SK-N-SH (cell line): ENCODE measurements around the gene NKIRAS1.

Experiments
- CTCF ChIP-seq: fragments of 200-600 bp; sonication (generic); IDR thresholded peaks from 2 replicates; pipeline ENCODE4 v1.6.1; 2017; ENCODE audit warnings: antibody characterized with exemption, mild to moderate bottlenecking, moderate library complexity
- JUND ChIP-seq: IDR thresholded peaks from 2 replicates; pipeline ENCODE4 v1.4.0; 2012
- MAX ChIP-seq: IDR thresholded peaks from 2 replicates; pipeline ENCODE4 v1.4.0; 2012; ENCODE audit warnings: low read depth
- MXI1 ChIP-seq: IDR thresholded peaks from 2 replicates; pipeline ENCODE4 v1.6.1; 2012; ENCODE audit warnings: mild to moderate bottlenecking, low read depth, low read length, improper control_type of control experiment
- PBX3 ChIP-seq: IDR thresholded peaks from 2 replicates; pipeline ENCODE4; 2012
- POLR2AphosphoS5 ChIP-seq: IDR thresholded peaks from 2 replicates; pipeline ENCODE4 v1.6.1; 2012; ENCODE audit warnings: low read depth, low read length
- RFX5 ChIP-seq: IDR thresholded peaks from 2 replicates; pipeline ENCODE4 v1.6.1; 2012; ENCODE audit warnings: mild to moderate bottlenecking, improper control_type of control experiment, low read length

- TF ChIP-seq CTCF: no peak
- TF ChIP-seq MXI1: no peak
- no peak for TF ChIP-seq JUND
- TF ChIP-seq MAX: no peak
- no peak for TF ChIP-seq RFX5
- no peak for TF ChIP-seq POLR2AphosphoS5
- no peak for TF ChIP-seq PBX3
These were observed 471 bp downstream of the NKIRAS1 start for GRCh38 chr3:23916152-23916885.
